H1 (cell line): ENCODE results near the gene SORBS1. TPM values are rescaled to one million over a fixed set of nuclear protein-coding genes. Genes with fewer than 3 reads are reported as not detected.

Source experiments
- CHD2 ChIP-seq: IDR thresholded peaks from 2 replicates; pipeline ENCODE4 v1.6.1; 2012; ENCODE audit warnings: low read length, improper control_type of control experiment
- CHD7 ChIP-seq: fragments of 300-600 bp; sonication (generic); IDR thresholded peaks from 2 replicates; pipeline ENCODE4 v1.7.1; 2012; ENCODE audit warnings: low read length, moderate library complexity, mild to moderate bottlenecking, inconsistent platforms; ENCODE audit not compliant: insufficient replicate concordance
- CTCF ChIP-seq, 3 experiments: IDR thresholded peaks; 1 replicate in 2 of 3; 2 replicates in 1 of 3; pipeline versions ENCODE4 v1.5.1 to v1.6.1; 2011; ENCODE audit warnings: low read length in 3 of 3, mild to moderate bottlenecking in 3 of 3, inconsistent platforms in 2 of 3, low read depth in 1 of 3, moderate library complexity in 1 of 3; ENCODE audit not compliant: insufficient read depth in 1 of 3; ENCODE audit errors: control extremely low read depth in 1 of 3
- KDM1A ChIP-seq: fragments of 200-600, 300-600 bp; sonication (generic); IDR thresholded peaks from 2 replicates; pipeline ENCODE4 v1.7.1; 2016; ENCODE audit warnings: mild to moderate bottlenecking, low read length, borderline replicate concordance
- POU5F1 ChIP-seq: IDR thresholded peaks from 2 replicates; pipeline ENCODE4 v1.6.1; 2011; ENCODE audit warnings: low read depth, mild to moderate bottlenecking, low read length, moderate library complexity
- SIX5 ChIP-seq: IDR thresholded peaks from 2 replicates; pipeline ENCODE4 v1.6.1; 2011; ENCODE audit warnings: mild to moderate bottlenecking, low read depth, low read length
- SP4 ChIP-seq: IDR thresholded peaks from 2 replicates; pipeline ENCODE4 v1.6.1; 2012; ENCODE audit warnings: low read length, inconsistent platforms
- TCF12 ChIP-seq: IDR thresholded peaks from 2 replicates; pipeline ENCODE4 v1.6.1; 2011; ENCODE audit warnings: low read depth, mild to moderate bottlenecking, low read length
- polyA plus RNA-seq, 7 experiments: library from polyadenylated mRNA; depleted of rRNA in 3 of 7; stranded (reverse) in 5 of 7; unstranded in 2 of 7; fragments of >200 nt in 5 of 7; fragments of 200-250 nt in 2 of 7; gene quantifications; 1 replicate in 5 of 7; 2 replicates in 1 of 7; 4 replicates in 1 of 7; pipeline versions ENCODE4 v1.2.1 to v1.2.3, GENCODE V29; 2011 to 2013; ENCODE audit warnings: missing spikeins in 2 of 7, mixed read lengths in 2 of 7
- total RNA-seq: library from RNA; stranded (reverse); fragmentation: NEBNext Ultra II Directional; extraction: Animal tissue kit (Norgen Biotek cat#: 25700); gene quantifications from 2 replicates; pipeline ENCODE4 v1.2.1, GENCODE V29; 2021

The SORBS1 gene
- total and polyA plus RNA-seq, 2 of the 8 experiments (the other 6 are each of a cell fraction or from before 2014, with no cell fraction given) = 16.0 to 35.0 TPM

- TF ChIP-seq CHD7 = no peak
- TF ChIP-seq SP4 = no peak
- TF ChIP-seq SIX5 = no peak
- no peak for TF ChIP-seq TCF12
- no peak for TF ChIP-seq POU5F1
- no peak for TF ChIP-seq KDM1A
- TF ChIP-seq CHD2 = no peak
- TF ChIP-seq CTCF (IDR thresholded peaks at IDR 0.05; ENCODE audit: control extremely low read depth in 1 of 3, insufficient read depth in 1 of 3, low read depth in 1 of 3, low read length in 3 of 3) = no peak
Observed at GRCh38 chr10:95308389-95309302, 252.5 kb downstream of the SORBS1 start (continued).
